ENCODE measurements around the gene CAPZA3. TPM values are rescaled to one million over a fixed set of nuclear protein-coding genes. Genes with fewer than 3 reads are reported as not detected.

CAPZA3 gene
- total RNA-seq, 1 donor: not detected

DNA sequence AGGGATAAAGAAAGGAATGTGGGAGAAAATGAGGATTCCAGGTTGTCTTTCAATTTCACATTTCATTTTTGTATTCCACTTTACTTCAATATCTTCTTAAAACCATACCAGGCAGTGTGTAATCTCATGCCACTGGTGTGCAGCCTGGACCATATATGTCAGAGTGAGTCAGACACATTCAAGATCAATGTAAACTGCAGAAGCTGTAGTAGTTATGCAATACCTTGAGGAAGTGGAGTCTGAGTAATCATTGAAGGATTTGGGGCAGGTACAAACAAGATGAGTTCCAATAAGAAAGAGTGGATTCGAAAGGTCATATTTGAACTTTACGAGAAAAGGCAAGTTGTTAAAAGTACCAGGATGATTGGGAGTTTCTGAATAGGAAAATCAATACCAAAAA, 14.2 kb upstream of the CAPZA3 start:
- TF ChIP-seq, protein P1, sequence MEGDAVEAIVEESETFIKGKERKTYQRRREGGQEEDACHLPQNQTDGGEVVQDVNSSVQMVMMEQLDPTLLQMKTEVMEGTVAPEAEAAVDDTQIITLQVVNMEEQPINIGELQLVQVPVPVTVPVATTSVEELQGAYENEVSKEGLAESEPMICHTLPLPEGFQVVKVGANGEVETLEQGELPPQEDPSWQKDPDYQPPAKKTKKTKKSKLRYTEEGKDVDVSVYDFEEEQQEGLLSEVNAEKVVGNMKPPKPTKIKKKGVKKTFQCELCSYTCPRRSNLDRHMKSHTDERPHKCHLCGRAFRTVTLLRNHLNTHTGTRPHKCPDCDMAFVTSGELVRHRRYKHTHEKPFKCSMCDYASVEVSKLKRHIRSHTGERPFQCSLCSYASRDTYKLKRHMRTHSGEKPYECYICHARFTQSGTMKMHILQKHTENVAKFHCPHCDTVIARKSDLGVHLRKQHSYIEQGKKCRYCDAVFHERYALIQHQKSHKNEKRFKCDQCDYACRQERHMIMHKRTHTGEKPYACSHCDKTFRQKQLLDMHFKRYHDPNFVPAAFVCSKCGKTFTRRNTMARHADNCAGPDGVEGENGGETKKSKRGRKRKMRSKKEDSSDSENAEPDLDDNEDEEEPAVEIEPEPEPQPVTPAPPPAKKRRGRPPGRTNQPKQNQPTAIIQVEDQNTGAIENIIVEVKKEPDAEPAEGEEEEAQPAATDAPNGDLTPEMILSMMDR (IDR thresholded peaks at IDR 0.05; ENCODE audit: insufficient read depth, low read depth, low read length): no peak
- peak; percentile 83 for DNase-seq (ENCODE audit: low read depth)

DNA sequence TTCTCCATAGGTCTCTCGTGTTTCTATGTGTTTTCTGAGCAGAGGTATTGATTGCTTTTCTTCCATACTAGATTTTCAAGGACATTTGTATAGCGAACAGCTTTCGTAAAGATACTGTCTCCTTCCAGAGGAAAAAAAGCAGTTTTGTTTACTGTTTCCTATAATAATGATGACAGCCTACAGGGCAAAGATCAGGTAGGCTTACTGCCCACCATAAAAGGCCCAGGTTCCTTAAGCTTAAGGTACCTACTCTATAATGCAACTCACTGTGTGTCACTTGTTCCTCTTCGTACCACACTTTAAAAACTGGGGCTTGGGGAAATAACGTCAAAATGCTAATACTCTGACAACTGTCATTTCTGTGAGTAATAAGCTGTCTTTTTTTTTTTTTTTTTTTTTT, 6.8 kb upstream of the CAPZA3 start:
- no peak overlapping the region for H3K4me3 ChIP-seq (ENCODE audit: low read depth, low read length)
- DNase-seq (ENCODE audit: low read depth): no peak
- TF ChIP-seq, protein P1 (IDR thresholded peaks at IDR 0.05; ENCODE audit: insufficient read depth, low read depth, low read length): no peak

More for the DNA sequence above, 14.2 kb upstream of the CAPZA3 start:
- no peak overlapping the region for H3K4me3 ChIP-seq (ENCODE audit: low read depth, low read length)

DNA sequence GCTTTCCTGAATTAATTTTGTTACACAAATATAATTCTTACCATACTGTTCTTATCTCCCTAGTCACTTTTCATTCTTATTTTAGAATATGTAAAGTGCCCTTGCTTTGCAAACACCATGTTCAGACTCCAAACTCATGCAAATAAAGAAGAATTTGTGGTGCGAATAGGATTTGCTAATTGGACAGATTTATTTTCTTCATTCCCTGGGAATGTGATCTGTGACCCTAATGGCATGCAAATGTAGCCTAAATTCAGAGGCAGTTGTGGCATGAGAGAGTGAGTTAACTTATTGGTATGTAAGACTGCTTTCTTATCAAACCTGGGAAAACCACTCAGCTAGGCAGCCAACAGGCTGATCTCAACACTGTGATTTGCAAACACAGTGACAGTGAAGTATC, 10.0 kb downstream of the CAPZA3 start:
- H3K4me3 ChIP-seq (ENCODE audit: low read depth, low read length): no peak overlapping the region
- peak; percentile 96 for DNase-seq (ENCODE audit: low read depth)

DNA sequence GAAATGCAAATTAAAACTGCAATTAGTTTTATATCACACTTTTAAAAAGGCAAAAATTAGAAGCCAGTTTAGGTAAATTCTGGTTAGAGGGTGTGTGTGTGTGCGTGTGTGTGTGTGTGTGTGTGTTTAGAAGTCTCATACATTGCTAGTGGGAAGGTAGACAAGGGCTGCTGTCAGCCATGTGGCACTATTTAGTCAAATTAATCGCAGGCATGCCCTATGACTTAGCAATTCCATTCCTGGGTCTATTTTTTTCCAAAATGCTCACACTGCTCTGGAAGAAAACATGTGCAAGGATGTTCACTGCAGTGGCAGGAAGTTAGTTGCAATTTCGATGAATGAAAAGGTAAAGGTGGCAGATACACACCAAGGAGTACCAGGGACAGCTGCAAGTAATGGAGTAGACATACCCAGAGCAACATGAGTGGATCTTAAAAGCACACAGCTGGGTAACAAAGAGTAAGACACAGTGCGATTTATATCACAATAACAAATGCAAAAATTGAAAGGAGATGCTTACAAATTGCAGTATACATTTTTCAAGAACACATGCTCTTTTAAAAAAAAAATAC, 11.6 kb downstream of the CAPZA3 start:
- TF ChIP-seq, protein P1 (IDR thresholded peaks at IDR 0.05; ENCODE audit: insufficient read depth, low read depth, low read length): no peak
- DNase-seq (ENCODE audit: low read depth): no peak
- no peak overlapping the region for H3K4me3 ChIP-seq (ENCODE audit: low read depth, low read length)

More for the DNA sequence above, 10.0 kb downstream of the CAPZA3 start:
- TF ChIP-seq, protein P1 (IDR thresholded peaks at IDR 0.05; ENCODE audit: insufficient read depth, low read depth, low read length): no peak

DNA sequence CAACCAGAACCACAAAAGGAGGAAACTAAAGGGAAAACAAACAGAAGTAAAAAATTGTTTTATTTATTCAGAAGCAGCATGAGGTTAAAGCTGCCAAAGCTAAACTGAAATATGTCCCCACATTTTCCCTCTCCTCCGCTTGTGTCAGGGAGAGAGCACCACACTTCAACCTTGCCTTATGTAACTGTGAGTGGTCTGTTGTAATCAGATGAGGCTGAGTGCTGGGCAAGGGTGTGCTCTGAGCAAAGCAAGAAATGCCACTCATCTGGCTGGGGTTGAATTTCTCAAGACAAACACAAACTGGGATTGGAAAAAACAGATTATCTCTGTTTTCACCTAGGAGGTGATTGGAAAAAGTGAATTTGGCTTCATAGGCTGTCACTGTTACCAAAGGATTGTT, 12.2 kb downstream of the CAPZA3 start:
- DNase-seq (ENCODE audit: low read depth): peak; percentile 79
- H3K4me3 ChIP-seq (ENCODE audit: low read depth, low read length): no peak overlapping the region
- TF ChIP-seq, protein P1 (IDR thresholded peaks at IDR 0.05; ENCODE audit: insufficient read depth, low read depth, low read length): no peak

DNA sequence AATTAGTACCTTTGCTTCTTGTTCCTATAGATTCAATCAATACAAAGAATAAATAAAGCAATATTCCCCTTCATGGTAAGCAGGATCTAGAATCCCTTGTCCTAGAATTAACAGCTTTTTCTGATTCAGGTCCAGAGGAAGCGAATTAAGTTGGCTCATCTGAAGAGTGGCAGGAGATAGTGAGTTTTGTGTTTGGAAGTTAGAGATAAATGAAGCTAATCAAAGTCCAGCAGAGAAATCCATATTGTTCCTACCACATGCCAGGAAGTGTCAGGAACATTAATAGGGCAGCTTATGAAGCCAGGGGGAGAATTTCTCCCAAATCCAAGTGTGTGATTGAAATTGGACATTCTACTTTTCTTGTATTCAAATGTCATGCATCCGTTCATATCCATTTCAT, 13.9 kb downstream of the CAPZA3 start:
- TF ChIP-seq, protein P1 (IDR thresholded peaks at IDR 0.05; ENCODE audit: insufficient read depth, low read depth, low read length): no peak
- no peak overlapping the region for H3K4me3 ChIP-seq (ENCODE audit: low read depth, low read length)
- DNase-seq (ENCODE audit: low read depth): no peak
